ENCODE results near the gene FAF1. TPM values are rescaled to one million over a fixed set of nuclear protein-coding genes. Genes with fewer than 3 reads are reported as not detected.

FAF1 gene
- total and polyA plus RNA-seq, 2 experiments from 2014 or later = 7.2 to 49.1 TPM

DNA sequence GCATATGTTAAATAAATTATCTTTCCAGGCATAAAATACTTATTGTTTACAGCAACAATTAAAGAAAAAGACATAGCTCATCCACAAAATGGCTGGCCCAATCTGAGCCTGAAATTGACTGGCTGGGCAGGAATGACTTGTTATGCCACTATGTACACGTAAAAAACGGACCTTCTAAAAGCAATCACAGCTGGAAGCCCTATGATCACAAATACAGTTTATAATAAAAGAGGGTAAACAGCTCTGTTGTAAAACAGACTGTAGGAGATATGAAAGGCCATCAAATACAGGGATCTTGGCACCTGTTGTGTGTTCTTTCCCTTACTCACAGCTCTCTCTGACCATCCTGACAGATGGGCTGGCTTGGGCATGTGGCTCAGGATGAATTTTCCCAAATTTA lies 466.4 kb downstream of the FAF1 start:
- in situ Hi-C loops (cut with MboI) = no loop called here

DNA sequence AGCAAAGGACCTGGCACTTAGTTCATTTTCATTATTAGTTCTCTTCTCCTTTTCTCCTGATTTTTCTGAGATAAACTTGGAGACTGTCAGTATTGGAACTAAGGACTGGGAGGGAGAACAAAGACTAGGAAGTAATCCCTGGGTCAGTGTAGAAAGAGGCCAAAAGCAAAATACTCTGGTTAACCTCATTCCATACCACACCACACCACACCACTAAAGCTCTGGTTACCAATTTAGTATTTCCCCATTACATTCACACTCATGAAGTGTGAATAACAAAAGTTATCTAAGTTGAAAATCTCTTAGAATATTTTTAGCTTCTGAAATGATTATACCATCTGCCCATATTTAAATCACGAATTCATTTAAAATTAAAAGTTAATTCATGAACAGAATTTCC lies 467.9 kb downstream of the FAF1 start:
- no peaks in the 10 kb centered on the region for H3K9me3 ChIP-seq (ENCODE audit: low read depth)
- WGBS, 2 experiments (ENCODE audit: low coverage in 1 of 2, low lambda C conversion rate in 2 of 2, missing lambda C conversion rate in 2 of 2) = 100% methylated on average over 1 of the region's 1 CpG
- H3K9me2 ChIP-seq (ENCODE audit: insufficient read depth) = no peaks in the 10 kb centered on the region
- DNase-seq = no peak
- TF ChIP-seq EZH2phosphoT487 (IDR thresholded peaks at IDR 0.05; ENCODE audit: insufficient read depth, low read depth) (no peak), EZH2 (IDR thresholded peaks at IDR 0.05; ENCODE audit: insufficient read depth, poor library complexity, severe bottlenecking) (no peak)
- H3K4me2 ChIP-seq (ENCODE audit: unreplicated experiment) = no peak overlapping the region
- no peak overlapping the region for H3K4me3 ChIP-seq
- no peak overlapping the region for H2AFZ ChIP-seq
- H3K36me3 ChIP-seq (ENCODE audit: low read depth) = no peaks in the 10 kb centered on the region
- in situ Hi-C loops (cut with MboI) = no loop called here
- no peaks in the 10 kb centered on the region for H4K20me1 ChIP-seq (ENCODE audit: insufficient read depth)
- no peaks in the 10 kb centered on the region for H3F3A ChIP-seq (ENCODE audit: insufficient read depth)
- H3K79me2 ChIP-seq (ENCODE audit: insufficient read depth) = no peaks in the 10 kb centered on the region
- H3K4me1 ChIP-seq (ENCODE audit: insufficient read depth) = no peaks in the 10 kb centered on the region
- no peaks in the 10 kb centered on the region for H3K27me3 ChIP-seq (replicated peaks; ENCODE audit: insufficient read depth)
- H3K9ac ChIP-seq = no peak overlapping the region
- H3K27ac ChIP-seq = no peak overlapping the region

More for the DNA sequence above, 466.4 kb downstream of the FAF1 start:
- no peak overlapping the region for H3K4me3 ChIP-seq
- peaks cover 11% of the 10 kb centered on the region; the same call in 1 of the 2 replicates for H3K36me3 ChIP-seq (ENCODE audit: low read depth)
- TF ChIP-seq EZH2phosphoT487 (IDR thresholded peaks at IDR 0.05; ENCODE audit: insufficient read depth, low read depth) (no peak), EZH2 (IDR thresholded peaks at IDR 0.05; ENCODE audit: insufficient read depth, poor library complexity, severe bottlenecking) (no peak)
- DNase-seq = no peak
- H2AFZ ChIP-seq = no peak overlapping the region
- no peak overlapping the region for H3K27ac ChIP-seq
- no peaks in the 10 kb centered on the region for H3F3A ChIP-seq (ENCODE audit: insufficient read depth)
- H3K4me2 ChIP-seq (ENCODE audit: unreplicated experiment) = no peak overlapping the region
- H3K4me1 ChIP-seq (ENCODE audit: insufficient read depth) = no peaks in the 10 kb centered on the region
- no peaks in the 10 kb centered on the region for H3K27me3 ChIP-seq (replicated peaks; ENCODE audit: insufficient read depth)
- 92 to 97% methylated on average over 2 of the region's 2 CpGs for WGBS, 2 experiments (ENCODE audit: low coverage in 1 of 2, low lambda C conversion rate in 2 of 2, missing lambda C conversion rate in 2 of 2)
- no peaks in the 10 kb centered on the region for H3K9me2 ChIP-seq (ENCODE audit: insufficient read depth)
- H3K79me2 ChIP-seq (ENCODE audit: insufficient read depth) = no peaks in the 10 kb centered on the region
- no peaks in the 10 kb centered on the region for H3K9me3 ChIP-seq (ENCODE audit: low read depth)
- H4K20me1 ChIP-seq (ENCODE audit: insufficient read depth) = no peaks in the 10 kb centered on the region
- no peak overlapping the region for H3K9ac ChIP-seq

DNA sequence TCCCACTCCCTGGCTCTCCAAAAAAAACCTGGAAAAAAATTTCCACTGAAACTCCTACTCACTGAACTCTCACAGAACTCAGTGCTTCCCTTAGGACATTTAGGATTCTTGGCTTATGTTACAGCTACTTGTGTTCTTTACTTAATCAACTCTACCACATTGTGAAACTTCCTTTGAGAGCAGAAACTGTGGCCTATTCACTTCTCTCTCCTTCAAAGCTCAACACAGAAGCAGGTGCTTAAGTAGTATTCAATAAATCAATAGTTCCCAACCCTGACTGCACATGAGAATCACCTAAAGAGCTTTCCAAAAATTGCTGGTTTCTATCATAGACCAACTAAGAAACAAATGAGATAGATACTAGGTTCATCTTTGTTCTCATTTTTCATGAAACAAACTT lies 468.9 kb downstream of the FAF1 start:
- no peaks in the 10 kb centered on the region for H3K27me3 ChIP-seq (replicated peaks; ENCODE audit: insufficient read depth)
- H3K9ac ChIP-seq = no peak overlapping the region
- no peak overlapping the region for H2AFZ ChIP-seq
- H3K4me2 ChIP-seq (ENCODE audit: unreplicated experiment) = no peak overlapping the region
- no peaks in the 10 kb centered on the region for H4K20me1 ChIP-seq (ENCODE audit: insufficient read depth)
- no peak overlapping the region for H3K4me3 ChIP-seq
- H3F3A ChIP-seq (ENCODE audit: insufficient read depth) = no peaks in the 10 kb centered on the region
- no peaks in the 10 kb centered on the region for H3K4me1 ChIP-seq (ENCODE audit: insufficient read depth)
- H3K79me2 ChIP-seq (ENCODE audit: insufficient read depth) = no peaks in the 10 kb centered on the region
- DNase-seq = no peak
- in situ Hi-C loops (cut with MboI) = no loop called here
- H3K27ac ChIP-seq = no peak overlapping the region
- no peaks in the 10 kb centered on the region for H3K9me2 ChIP-seq (ENCODE audit: insufficient read depth)
- TF ChIP-seq EZH2 (IDR thresholded peaks at IDR 0.05; ENCODE audit: insufficient read depth, poor library complexity, severe bottlenecking) = no peak
- no peak for TF ChIP-seq EZH2phosphoT487 (IDR thresholded peaks at IDR 0.05; ENCODE audit: insufficient read depth, low read depth)
- H3K9me3 ChIP-seq (ENCODE audit: low read depth) = no peaks in the 10 kb centered on the region
- no peaks in the 10 kb centered on the region for H3K36me3 ChIP-seq (ENCODE audit: low read depth)

DNA sequence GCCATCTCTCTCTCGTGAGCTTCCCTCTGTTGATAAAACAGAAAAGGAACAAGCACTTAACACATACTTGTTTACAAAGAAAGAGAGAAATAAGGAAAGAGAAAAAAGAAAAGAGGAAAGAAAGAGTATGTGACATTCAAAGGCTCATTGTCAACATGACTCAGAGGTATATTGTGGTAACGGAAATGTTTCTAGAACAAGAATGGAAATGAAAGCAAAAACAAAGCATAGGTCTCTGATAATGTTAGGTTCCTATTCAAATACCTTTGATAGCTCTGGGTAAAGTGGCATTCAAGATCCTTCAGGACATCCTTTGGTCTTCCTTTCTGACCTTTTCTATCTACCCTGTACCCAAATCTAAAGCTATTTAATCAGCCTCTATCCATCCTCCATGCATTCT lies 469.4 kb downstream of the FAF1 start:
- H3K27ac ChIP-seq = no peak overlapping the region

DNA sequence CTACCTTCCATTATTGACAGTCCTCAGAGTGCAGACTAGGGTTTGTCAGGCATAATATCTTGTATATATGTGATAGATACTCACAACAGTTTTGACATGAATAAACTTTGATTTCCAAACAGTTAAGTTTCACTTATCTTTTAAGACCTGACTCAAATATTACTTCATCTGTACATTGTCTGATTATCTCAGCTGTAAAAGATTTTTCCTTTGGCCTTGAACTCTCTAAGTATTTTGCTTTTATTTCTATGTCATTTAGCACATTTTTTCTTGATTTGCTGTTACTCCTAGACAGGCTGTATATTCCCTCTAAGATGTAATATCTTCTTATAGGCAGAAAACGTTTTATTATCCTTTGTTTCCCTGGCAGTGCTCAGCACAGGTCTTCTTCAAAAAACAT lies 471.2 kb downstream of the FAF1 start:
- in situ Hi-C loops (cut with MboI) = no loop called here
- 23 to 40% methylated on average over 1 of the region's 1 CpG for WGBS, 2 experiments (ENCODE audit: low coverage in 1 of 2, low lambda C conversion rate in 2 of 2, missing lambda C conversion rate in 2 of 2)
- TF ChIP-seq EZH2phosphoT487 (IDR thresholded peaks at IDR 0.05; ENCODE audit: insufficient read depth, low read depth) (no peak), EZH2 (IDR thresholded peaks at IDR 0.05; ENCODE audit: insufficient read depth, poor library complexity, severe bottlenecking) (no peak)

More for the DNA sequence above, 469.4 kb downstream of the FAF1 start:
- TF ChIP-seq EZH2 (IDR thresholded peaks at IDR 0.05; ENCODE audit: insufficient read depth, poor library complexity, severe bottlenecking) (no peak), EZH2phosphoT487 (IDR thresholded peaks at IDR 0.05; ENCODE audit: insufficient read depth, low read depth) (no peak)
- 97 to 98% methylated on average over 2 of the region's 2 CpGs for WGBS, 2 experiments (ENCODE audit: low coverage in 1 of 2, low lambda C conversion rate in 2 of 2, missing lambda C conversion rate in 2 of 2)
- no peak overlapping the region for H3K4me3 ChIP-seq
- no peaks in the 10 kb centered on the region for H3K9me2 ChIP-seq (ENCODE audit: insufficient read depth)
- no peak overlapping the region for H3K9ac ChIP-seq
- H3K36me3 ChIP-seq (ENCODE audit: low read depth) = no peaks in the 10 kb centered on the region
- DNase-seq = no peak
- H3F3A ChIP-seq (ENCODE audit: insufficient read depth) = no peaks in the 10 kb centered on the region
- no peaks in the 10 kb centered on the region for H4K20me1 ChIP-seq (ENCODE audit: insufficient read depth)
- H3K27me3 ChIP-seq (replicated peaks; ENCODE audit: insufficient read depth) = no peaks in the 10 kb centered on the region
- no peak overlapping the region for H3K4me2 ChIP-seq (ENCODE audit: unreplicated experiment)
- H3K4me1 ChIP-seq (ENCODE audit: insufficient read depth) = no peaks in the 10 kb centered on the region
- no peaks in the 10 kb centered on the region for H3K79me2 ChIP-seq (ENCODE audit: insufficient read depth)
- in situ Hi-C loops (cut with MboI) = no loop called here
- no peaks in the 10 kb centered on the region for H3K9me3 ChIP-seq (ENCODE audit: low read depth)
- no peak overlapping the region for H2AFZ ChIP-seq

More for the DNA sequence above, 471.2 kb downstream of the FAF1 start:
- H3F3A ChIP-seq (ENCODE audit: insufficient read depth) = no peaks in the 10 kb centered on the region
- no peak overlapping the region for H3K9ac ChIP-seq
- no peaks in the 10 kb centered on the region for H3K27me3 ChIP-seq (replicated peaks; ENCODE audit: insufficient read depth)
- H3K27ac ChIP-seq = no peak overlapping the region
- H2AFZ ChIP-seq = no peak overlapping the region
- no peaks in the 10 kb centered on the region for H3K36me3 ChIP-seq (ENCODE audit: low read depth)
- H3K79me2 ChIP-seq (ENCODE audit: insufficient read depth) = no peaks in the 10 kb centered on the region
- no peak overlapping the region for H3K4me3 ChIP-seq
- H3K9me3 ChIP-seq (ENCODE audit: low read depth) = no peaks in the 10 kb centered on the region
- DNase-seq = no peak
- H4K20me1 ChIP-seq (ENCODE audit: insufficient read depth) = no peaks in the 10 kb centered on the region
- no peaks in the 10 kb centered on the region for H3K4me1 ChIP-seq (ENCODE audit: insufficient read depth)
- H3K9me2 ChIP-seq (ENCODE audit: insufficient read depth) = no peaks in the 10 kb centered on the region
- H3K4me2 ChIP-seq (ENCODE audit: unreplicated experiment) = no peak overlapping the region

Data from GM23248 (cell line).